NCI-H2081 treated with DMSO at 0.1 percent for 48 hours (cell line): ENCODE data around the gene TMEM238.
"Not testable (repeated sequence)": the region's sequence is repeated elsewhere in the genome, so short reads cannot be mapped to it uniquely, and the experiment has no call there.

Source experiments
- DNase-seq: peaks from one replicate; lab custom pipeline; 2025; lab: John Stamatoyannopoulos, UW

TMEM238 gene

GRCh38 chr19:55384131-55384919, at the start of gene TMEM238:
Gene TMEM238 (minus strand): TSS chr19:55384292. CDS start chr19:55384259, 33 bp downstream.
- DNase-seq = no peak

DNA sequence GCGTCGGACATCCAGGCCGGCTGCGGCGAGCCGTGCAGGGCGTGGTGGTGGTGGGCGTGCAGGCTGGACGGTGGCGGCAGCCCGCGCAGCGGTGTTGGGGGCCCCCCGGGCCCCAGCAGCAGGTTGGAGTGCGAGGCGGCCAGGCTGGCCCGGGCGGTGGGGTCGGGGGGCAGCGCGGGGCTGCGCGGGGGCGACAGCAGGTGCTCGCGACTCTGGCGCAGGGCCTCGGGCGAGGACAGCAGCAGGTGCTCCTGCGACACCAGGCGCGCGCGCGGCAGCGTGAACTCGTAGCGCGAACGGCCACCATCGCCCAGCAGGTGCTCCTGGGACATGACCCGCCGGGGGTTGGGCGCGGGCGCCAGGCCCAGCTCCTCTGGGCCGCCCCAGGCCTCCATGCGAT, 49.2 kb upstream of the TMEM238 start:
- DNase-seq = no peak

GRCh38 chr19:55432241-55432959, 48.3 kb upstream of the TMEM238 start:
- DNase-seq = no peak

DNA sequence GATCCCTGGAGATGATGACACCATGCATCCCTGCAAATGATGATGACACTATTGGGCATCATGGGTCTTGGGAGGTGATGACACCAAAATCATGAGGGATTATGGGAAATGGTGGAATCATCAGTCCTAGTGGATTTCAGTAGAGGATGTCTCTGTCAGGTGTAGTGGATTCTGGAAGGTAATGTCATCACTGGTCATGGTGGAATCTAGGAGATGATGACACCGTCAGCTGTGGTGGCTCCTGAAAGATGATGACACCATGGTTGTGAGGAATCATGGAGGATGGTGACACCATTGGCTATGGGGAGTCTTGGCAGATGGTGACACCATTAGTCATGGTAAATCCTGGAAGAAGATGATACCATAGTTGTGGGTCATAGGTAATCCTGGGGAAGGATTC, 47.1 kb upstream of the TMEM238 start:
- DNase-seq = no peak

DNA sequence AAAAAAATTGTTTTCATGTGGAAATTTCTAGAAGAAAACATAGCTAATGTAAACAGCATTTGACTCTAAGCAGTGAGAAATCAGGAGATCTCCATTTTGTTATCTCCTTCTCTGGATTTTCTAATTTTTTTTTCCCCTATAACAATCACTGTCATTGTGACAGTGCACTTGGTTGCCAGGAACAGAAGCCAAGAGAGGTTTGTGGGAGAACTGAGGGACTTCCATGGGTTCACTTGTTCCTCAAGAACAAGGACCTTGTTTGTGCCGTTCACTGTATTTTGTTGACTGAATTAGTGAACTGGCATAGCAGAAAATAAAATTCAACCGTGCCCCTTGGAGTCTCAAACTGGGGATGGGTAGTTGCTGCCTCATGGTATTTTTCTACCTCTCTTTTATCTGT, 42.0 kb upstream of the TMEM238 start:
- DNase-seq = no peak

DNA sequence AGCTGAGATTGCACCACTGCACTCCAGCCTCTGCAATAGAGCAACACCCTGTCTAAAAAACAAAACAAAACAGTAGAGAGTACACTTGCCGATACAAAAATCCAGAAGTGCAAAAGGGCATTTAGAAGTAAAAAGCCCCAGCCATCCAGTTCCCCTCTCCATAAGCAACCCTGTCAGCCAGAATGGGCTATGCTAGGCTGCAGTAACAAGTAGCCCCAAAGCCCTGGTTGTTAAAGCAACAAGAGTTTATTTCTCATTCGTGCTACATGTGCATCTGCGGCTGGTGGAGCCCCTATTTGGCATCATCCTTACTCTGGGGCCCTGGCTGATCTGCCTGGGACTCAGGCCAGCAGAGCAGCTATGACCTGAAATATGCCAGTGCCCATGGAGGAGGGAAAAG, 40.4 kb upstream of the TMEM238 start:
- no peak for DNase-seq

DNA sequence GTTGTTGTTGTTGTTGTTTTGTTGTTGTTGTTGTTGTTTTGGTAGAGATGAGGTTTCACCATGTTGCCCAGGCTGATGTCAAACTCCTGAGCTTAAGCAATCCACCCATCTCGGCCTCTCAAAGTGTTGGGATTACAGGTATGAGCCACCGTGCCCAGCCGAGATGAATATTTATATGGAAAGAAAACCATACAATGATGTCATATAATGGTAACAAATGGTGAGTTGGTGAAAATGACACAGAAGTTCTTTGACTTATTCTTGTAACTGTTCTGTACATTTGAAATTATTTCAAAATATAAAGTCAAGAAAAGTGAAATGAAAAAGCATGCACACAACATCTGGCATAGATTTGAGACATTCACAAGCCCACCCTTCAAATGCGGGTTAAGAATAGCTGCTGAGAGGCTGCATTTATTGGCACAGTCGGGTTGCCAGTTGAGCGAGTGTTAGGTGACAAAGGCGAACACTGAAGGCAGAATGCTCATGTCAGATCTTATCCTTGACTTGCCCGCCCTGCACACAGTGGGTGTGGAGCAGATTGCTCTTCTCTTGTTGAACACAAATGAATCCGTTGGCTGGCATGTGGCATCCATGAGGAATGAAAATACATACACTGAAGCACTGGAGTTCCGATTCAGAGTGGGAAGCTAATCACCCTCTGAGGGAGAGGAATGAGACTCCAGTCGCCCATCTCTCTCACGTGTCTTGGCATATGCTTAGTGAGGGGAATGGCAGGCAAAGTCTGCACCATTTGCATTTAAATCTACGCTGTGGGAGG, 39.3 kb upstream of the TMEM238 start:
- DNase-seq = no peak

DNA sequence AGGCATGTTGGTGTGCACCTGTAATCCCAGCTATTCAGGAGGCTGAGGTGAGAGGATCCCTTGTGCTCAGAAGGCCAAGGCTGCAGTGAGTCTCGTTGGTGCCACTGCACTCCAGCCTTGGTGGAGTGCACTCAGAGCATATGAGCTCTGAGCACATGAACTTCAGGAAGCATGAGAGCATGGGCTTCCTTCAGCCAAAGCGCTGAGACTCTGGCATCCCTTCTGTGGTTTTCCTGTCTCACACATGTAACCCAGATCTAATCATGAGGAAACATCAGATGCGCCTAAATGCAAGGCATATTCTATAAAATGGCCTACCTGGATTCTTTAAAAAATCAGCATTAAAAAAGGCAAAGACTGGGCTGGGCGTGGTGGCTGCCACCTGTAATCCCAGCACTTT, 37.2 kb upstream of the TMEM238 start:
- not testable (repeated sequence) for DNase-seq

GRCh38 chr19:55419624-55420236, 35.6 kb upstream of the TMEM238 start:
- DNase-seq = no peak

- DNase-seq = no peak
Observed at GRCh38 chr19:55419103-55419502, 35.0 kb upstream of the TMEM238 start.

GRCh38 chr19:55418185-55418584, 34.1 kb upstream of the TMEM238 start:
- DNase-seq = peak; percentile 34

- DNase-seq = no peak
Observed at GRCh38 chr19:55410168-55410567, 26.1 kb upstream of the TMEM238 start.

DNA sequence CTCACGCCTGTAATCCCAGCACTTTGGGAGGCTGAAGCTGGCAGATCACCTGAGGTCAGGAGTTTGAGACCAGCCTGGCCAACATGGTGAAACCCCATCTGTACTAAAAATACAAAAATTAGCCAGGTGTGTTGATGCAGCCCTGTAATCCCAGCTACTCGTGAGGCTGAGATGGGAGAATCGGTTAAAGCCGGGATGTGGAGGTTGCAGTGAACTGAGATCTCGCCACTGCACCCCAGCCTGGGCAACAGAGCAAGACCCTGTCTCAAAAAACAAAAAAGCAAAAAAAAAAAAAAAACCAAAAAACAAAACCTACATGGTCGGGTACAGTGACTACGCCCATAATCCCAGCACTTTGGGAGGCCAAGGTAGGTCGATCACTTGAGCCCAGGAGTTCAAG, 25.1 kb upstream of the TMEM238 start:
- DNase-seq = not testable (repeated sequence)

- DNase-seq = no peak
Observed at GRCh38 chr19:55408533-55408872, 24.4 kb upstream of the TMEM238 start.

DNA sequence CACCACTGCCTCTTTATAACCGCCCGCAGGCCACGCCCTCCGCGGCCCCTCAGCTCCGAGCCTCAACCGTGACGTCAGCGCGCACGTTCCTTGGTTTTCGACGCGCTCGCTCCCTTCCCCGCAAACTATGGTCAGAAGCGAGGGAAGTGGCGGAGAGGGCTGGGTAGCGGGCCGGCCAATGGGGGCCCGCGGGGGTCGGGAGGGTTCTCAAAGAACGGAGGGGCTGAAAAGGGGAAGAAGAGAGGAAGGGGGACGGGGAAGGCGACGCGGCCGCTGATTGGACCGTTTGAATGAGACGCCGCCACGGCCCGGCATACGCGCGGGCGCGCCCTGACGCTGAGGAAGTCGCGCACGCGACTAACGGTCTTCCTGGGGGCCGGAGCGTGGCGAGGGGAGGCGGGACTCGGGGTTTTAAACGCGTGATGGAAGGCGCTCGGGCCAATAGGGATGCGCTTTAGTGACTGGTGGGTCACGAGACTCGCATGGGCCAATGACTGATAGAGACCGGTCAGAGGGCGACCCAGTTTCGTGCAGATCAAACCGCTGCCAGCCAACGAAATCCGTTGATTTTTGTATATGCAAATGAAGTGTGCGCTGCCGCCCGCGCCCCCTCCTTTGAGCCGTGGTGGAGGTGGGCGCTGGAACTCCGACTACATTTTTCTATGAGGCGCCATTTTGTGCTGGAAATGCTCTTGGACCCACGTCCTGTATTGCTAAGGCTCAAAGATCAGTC, 23.9 kb upstream of the TMEM238 start:
- DNase-seq = peak; percentile 95

DNA sequence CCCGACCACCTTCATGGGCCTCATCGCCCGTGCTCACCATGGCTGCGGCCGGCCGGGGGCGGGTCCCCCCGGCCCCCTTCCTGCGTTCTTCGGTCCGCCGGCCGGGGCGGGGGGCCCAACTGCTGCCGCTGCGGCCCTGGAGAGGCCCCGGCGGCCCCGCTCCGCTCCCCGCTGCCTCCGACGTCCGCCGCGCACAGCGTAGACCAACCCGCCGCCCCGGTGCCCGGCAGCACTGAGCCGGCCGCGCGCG, 23.4 kb upstream of the TMEM238 start, which contains the start of gene UBE2S:
UBE2S (minus strand) TSS at position 239 of the 250 bp plus-strand sequence; CDS start at position 40, 199 bp downstream.
- not testable (repeated sequence) for DNase-seq

- DNase-seq = no peak
Observed at GRCh38 chr19:55406826-55407549, 22.9 kb upstream of the TMEM238 start.

GRCh38 chr19:55406091-55406825, 22.2 kb upstream of the TMEM238 start:
- DNase-seq = no peak

GRCh38 chr19:55405638-55406037, 21.5 kb upstream of the TMEM238 start:
- DNase-seq = no peak

DNA sequence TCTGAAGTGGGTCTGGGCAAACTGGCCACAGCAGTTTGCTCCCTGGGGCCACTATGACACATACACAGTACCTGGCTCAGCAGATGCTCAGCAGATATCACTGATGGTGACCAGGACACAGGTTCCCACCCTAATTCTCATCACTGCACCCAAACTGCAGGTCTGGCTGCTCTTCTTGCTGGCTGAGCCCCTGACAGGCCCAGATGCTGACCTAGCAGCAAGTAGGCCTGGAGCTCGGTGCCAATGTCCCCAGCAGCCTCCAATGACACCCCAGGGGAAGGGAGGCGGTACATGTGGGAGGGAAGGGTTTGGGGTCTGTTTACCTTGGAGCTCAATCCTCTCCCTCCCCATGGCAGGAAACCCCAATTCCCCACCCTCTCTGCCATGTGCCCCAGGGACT, 18.4 kb upstream of the TMEM238 start:
- no peak for DNase-seq
